Astrocyte (in vitro differentiated cells and primary cell): ENCODE results near the gene EDN2.

Experiments
- EZH2 ChIP-seq: IDR thresholded peaks from 2 replicates; pipeline ENCODE4 v1.6.1; 2012; ENCODE audit warnings: mild to moderate bottlenecking, low read length, inconsistent platforms; ENCODE audit not compliant: insufficient read depth
- TF ChIP-seq, protein P1 (sequence below): IDR thresholded peaks from 2 replicates; pipeline ENCODE4 v1.5.1; 2011; ENCODE audit warnings: low read depth, mild to moderate bottlenecking, inconsistent platforms, low read length, moderate library complexity; ENCODE audit not compliant: insufficient read depth

DNA sequence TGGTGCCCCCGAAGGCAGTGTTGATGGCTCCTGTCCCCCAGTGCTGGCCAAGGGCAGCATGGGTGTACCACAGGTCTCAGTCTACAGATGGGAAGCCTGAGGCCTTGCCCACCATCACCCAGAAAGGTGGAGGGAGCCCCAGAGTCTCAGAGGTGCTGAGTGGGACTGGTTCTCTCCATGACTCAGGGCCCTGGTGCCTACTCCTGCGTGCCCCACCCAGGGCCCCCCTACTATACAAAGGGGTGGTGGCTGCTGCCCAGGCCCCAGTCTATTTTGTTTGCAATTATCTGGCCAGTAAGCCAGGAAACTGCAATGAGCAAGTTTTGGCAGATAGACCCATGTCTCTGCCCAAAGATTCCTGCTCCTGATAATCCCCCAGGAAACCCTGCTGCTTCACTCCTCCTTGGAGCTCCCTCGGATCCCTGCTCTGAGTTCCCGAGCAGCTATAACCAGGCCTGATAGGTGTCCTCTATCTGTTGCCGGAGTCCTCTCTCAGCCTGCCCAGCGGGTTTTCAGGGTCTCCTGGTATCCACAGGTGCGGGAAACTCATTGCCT is 41.7 kb downstream of the EDN2 start:
- TF ChIP-seq, protein P1, sequence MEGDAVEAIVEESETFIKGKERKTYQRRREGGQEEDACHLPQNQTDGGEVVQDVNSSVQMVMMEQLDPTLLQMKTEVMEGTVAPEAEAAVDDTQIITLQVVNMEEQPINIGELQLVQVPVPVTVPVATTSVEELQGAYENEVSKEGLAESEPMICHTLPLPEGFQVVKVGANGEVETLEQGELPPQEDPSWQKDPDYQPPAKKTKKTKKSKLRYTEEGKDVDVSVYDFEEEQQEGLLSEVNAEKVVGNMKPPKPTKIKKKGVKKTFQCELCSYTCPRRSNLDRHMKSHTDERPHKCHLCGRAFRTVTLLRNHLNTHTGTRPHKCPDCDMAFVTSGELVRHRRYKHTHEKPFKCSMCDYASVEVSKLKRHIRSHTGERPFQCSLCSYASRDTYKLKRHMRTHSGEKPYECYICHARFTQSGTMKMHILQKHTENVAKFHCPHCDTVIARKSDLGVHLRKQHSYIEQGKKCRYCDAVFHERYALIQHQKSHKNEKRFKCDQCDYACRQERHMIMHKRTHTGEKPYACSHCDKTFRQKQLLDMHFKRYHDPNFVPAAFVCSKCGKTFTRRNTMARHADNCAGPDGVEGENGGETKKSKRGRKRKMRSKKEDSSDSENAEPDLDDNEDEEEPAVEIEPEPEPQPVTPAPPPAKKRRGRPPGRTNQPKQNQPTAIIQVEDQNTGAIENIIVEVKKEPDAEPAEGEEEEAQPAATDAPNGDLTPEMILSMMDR: no peak
- TF ChIP-seq EZH2: no peak
